ENCODE measurements around the gene SLC22A17.

- TF ChIP-seq ELF4 (IDR thresholded peaks at IDR 0.05) = no peak
- no peak for TF ChIP-seq SP1 (IDR thresholded peaks at IDR 0.05)
- TF ChIP-seq ARNT (IDR thresholded peaks at IDR 0.05) = no peak
- no peak for TF ChIP-seq TARDBP (IDR thresholded peaks at IDR 0.05)
- TF ChIP-seq BHLHE40 (IDR thresholded peaks at IDR 0.05; ENCODE audit: borderline replicate concordance) = no peak
- TF ChIP-seq FOXK2 (IDR thresholded peaks at IDR 0.05) = no peak
- TF ChIP-seq L3MBTL2 (conservative IDR thresholded peaks at IDR 0.05) = no peak
- TF ChIP-seq HDGF (IDR thresholded peaks at IDR 0.05; ENCODE audit: borderline replicate concordance) = no peak
- TF ChIP-seq SUZ12 (IDR thresholded peaks at IDR 0.05) = no peak
Observed at GRCh38 chr14:23355871-23356435, 3.3 kb upstream of the SLC22A17 start.

All from HEK293T (cell line).